Caco-2 (cell line): ENCODE measurements around the gene SLC7A4. TPM values are rescaled to one million over a fixed set of nuclear protein-coding genes. Genes with fewer than 3 reads are reported as not detected.
"Not testable (repeated sequence)": the region's sequence is repeated elsewhere in the genome, so short reads cannot be mapped to it uniquely, and the experiment has no call there.

Source experiments
- BruUV-seq: library from RNA; stranded (reverse); fragments of 400-500 nt; replicated peaks from 2 replicates; lab custom pipeline; 2021; lab: Mats Ljungman, UMichigan
- CTCF ChIA-PET: fragments of 300-600 bp; sonication (Branson Sonifier 250); formaldehyde crosslinking; loops from one replicate; lab custom pipeline; 2022; ENCODE audit warnings: antibody characterized with exemption; lab: Charles Lee
- POLR2A ChIA-PET: fragments of 300-600 bp; sonication (Branson Sonifier 250); formaldehyde crosslinking; loops from one replicate; lab custom pipeline; 2022; ENCODE audit warnings: antibody characterized with exemption; lab: Charles Lee
- DNase-seq, 2 experiments: peaks; one replicate each; pipeline versions ENCODE4 v3.0.0 to v3.0.0-alpha.2; 2020 to 2022
- H3K27me3 ChIP-seq: replicated peaks from 2 replicates; pipeline ENCODE4 v1.6.0; 2011; ENCODE audit warnings: low read length; ENCODE audit not compliant: control insufficient read depth, insufficient read depth
- H3K36me3 ChIP-seq: 2 replicates; pipeline ENCODE4 v1.5.1; 2011; ENCODE audit warnings: low read length; ENCODE audit not compliant: control insufficient read depth, insufficient read depth
- H3K4me1 ChIP-seq: fragments of 250-450 bp; sonication (Bioruptor Pico); 2 replicates; pipeline ENCODE4 v1.5.1; 2020; ENCODE audit warnings: mild to moderate bottlenecking
- H3K4me3 ChIP-seq: 2 replicates; pipeline ENCODE4 v1.5.1; 2011; ENCODE audit warnings: low read depth, mild to moderate bottlenecking, control low read depth, low read length
- H3K9me3 ChIP-seq: fragments of 250-450 bp; sonication (Bioruptor Pico); 2 replicates; pipeline ENCODE4 v1.5.1; 2020; ENCODE audit warnings: mild to moderate bottlenecking, moderate library complexity
- H3K27ac Mint-ChIP-seq: one replicate; pipeline ENCODE4 v1.8.0; 2022; ENCODE audit warnings: mixed read lengths; ENCODE audit not compliant: unreplicated experiment
- H3K27me3 Mint-ChIP-seq: one replicate; pipeline ENCODE4 v1.8.0; 2022; ENCODE audit warnings: mixed read lengths; ENCODE audit not compliant: insufficient read depth, unreplicated experiment
- H3K36me3 Mint-ChIP-seq: one replicate; pipeline ENCODE4 v1.8.0; 2022; ENCODE audit warnings: mild to moderate bottlenecking, mixed read lengths; ENCODE audit not compliant: insufficient read depth, unreplicated experiment
- H3K4me1 Mint-ChIP-seq: one replicate; pipeline ENCODE4 v1.8.0; 2022; ENCODE audit warnings: low read depth, mixed read lengths; ENCODE audit not compliant: unreplicated experiment
- H3K4me3 Mint-ChIP-seq: one replicate; pipeline ENCODE4 v1.8.0; 2022; ENCODE audit warnings: mild to moderate bottlenecking, moderate library complexity, mixed read lengths; ENCODE audit not compliant: unreplicated experiment
- H3K9me3 Mint-ChIP-seq: one replicate; pipeline ENCODE4 v1.8.0; 2022; ENCODE audit warnings: mixed read lengths; ENCODE audit not compliant: unreplicated experiment
- intact Hi-C: fragments of 100-400 bp; cut with micrococcal nuclease; formaldehyde crosslinking; loops from one replicate; pipeline ENCODE4 v1.10.0; 2022; ENCODE audit not compliant: unreplicated experiment
- total RNA-seq: library from RNA; stranded (reverse); gene quantifications from 2 replicates; pipeline ENCODE4 v1.2.3, GENCODE V29; 2022
- TF ChIP-seq, protein P1 (sequence below), 2 experiments: fragments of 200-600 bp in 1 of 2; IDR thresholded peaks; 1 replicate in 1 of 2; 2 replicates in 1 of 2; pipeline versions ENCODE4 v1.5.1 to v1.8.0; 2011 to 2022; ENCODE audit warnings: antibody characterized with exemption in 1 of 2, control low read depth in 1 of 2, inconsistent platforms in 1 of 2, low read depth in 1 of 2, low read length in 1 of 2, mild to moderate bottlenecking in 1 of 2, moderate library complexity in 1 of 2; ENCODE audit not compliant: insufficient read depth in 1 of 2, severe bottlenecking in 1 of 2, unreplicated experiment in 1 of 2

SLC7A4 gene
- total RNA-seq, 1 experiment from 2014 or later: 1.9 TPM

GRCh38 chr22:21073023-21073422 lies 40.7 kb upstream of the SLC7A4 start:
- H3K4me3 Mint-ChIP-seq: no peak overlapping the region
- H3K36me3 Mint-ChIP-seq: no peaks in the 10 kb centered on the region
- Histone ChIP-seq H3K4me3 (no peak overlapping the region), H3K36me3 (no peaks in the 10 kb centered on the region), H3K4me1 (no peaks in the 10 kb centered on the region), H3K27me3 (no peaks in the 10 kb centered on the region), H3K9me3 (no peaks in the 10 kb centered on the region)
- intact Hi-C loops: no loop called here
- no peak for DNase-seq
- no TSS peak for BruUV-seq
- TF ChIP-seq, protein P1, sequence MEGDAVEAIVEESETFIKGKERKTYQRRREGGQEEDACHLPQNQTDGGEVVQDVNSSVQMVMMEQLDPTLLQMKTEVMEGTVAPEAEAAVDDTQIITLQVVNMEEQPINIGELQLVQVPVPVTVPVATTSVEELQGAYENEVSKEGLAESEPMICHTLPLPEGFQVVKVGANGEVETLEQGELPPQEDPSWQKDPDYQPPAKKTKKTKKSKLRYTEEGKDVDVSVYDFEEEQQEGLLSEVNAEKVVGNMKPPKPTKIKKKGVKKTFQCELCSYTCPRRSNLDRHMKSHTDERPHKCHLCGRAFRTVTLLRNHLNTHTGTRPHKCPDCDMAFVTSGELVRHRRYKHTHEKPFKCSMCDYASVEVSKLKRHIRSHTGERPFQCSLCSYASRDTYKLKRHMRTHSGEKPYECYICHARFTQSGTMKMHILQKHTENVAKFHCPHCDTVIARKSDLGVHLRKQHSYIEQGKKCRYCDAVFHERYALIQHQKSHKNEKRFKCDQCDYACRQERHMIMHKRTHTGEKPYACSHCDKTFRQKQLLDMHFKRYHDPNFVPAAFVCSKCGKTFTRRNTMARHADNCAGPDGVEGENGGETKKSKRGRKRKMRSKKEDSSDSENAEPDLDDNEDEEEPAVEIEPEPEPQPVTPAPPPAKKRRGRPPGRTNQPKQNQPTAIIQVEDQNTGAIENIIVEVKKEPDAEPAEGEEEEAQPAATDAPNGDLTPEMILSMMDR (IDR thresholded peaks at IDR 0.05; ENCODE audit: insufficient read depth in 1 of 2, low read depth in 1 of 2, low read length in 1 of 2, severe bottlenecking in 1 of 2, unreplicated experiment in 1 of 2): no peak
- CTCF ChIA-PET: no interaction called here
- no peaks in the 10 kb centered on the region for H3K27me3 Mint-ChIP-seq
- peaks cover 9% of the 10 kb centered on the region for H3K9me3 Mint-ChIP-seq
- no peaks in the 10 kb centered on the region for H3K4me1 Mint-ChIP-seq
- POLR2A ChIA-PET: no interaction called here
- no peak overlapping the region for H3K27ac Mint-ChIP-seq

GRCh38 chr22:21071796-21072195 lies 39.4 kb upstream of the SLC7A4 start:
- H3K4me1 ChIP-seq, H3K27ac Mint-ChIP-seq, H3K27me3 Mint-ChIP-seq, intact Hi-C loops, H3K27me3 ChIP-seq, H3K4me1 Mint-ChIP-seq, H3K36me3 Mint-ChIP-seq, H3K9me3 Mint-ChIP-seq, BruUV-seq, POLR2A ChIA-PET, H3K4me3 Mint-ChIP-seq, H3K36me3 ChIP-seq, H3K9me3 ChIP-seq, DNase-seq, CTCF ChIA-PET, H3K4me3 ChIP-seq: not testable (repeated sequence)

DNA sequence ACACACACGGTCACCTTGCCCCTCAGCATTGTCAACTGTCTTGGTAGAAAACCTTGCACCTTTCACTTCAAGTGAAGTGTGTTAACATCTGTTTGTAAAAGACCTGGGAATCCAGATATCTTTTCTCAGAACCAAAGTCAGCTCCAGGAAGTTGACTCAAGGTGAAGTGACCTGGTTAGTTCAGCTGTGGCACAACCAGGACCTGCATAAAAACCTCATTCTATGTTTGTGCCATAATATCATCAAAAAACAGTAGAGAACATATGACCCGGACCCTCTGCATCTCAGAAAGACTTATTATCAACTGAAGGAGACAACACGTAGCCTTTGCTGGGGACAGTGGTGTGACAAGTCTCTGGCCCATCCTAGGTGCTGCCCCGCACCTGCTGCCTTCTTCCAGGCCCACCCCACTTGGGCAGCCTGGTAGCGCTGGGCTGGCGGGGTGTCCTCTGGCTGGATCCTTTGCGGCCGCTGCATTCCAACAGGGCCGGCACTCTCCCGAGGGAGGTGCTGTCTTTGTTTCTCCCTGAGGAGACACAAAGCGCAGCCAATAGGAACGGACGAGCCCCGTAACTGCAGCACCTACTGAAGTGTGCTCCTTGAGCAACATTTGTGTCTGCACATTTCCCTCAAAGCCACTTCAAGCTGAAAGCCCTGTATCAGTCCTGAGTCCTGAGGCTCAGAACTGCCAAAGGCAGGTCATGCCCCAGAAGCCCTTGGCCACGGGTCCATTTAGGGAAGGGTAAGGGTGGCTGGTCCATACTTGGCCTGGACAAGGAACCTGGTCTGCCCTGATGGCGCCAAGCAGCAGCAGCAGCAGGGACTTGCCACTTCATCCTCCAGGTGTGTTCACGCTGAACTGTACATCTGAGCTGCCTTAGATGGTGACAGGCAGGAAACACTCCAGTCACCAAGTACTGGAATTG lies 38.6 kb upstream of the SLC7A4 start:
- TF ChIP-seq, protein P1 (IDR thresholded peaks at IDR 0.05; ENCODE audit: insufficient read depth in 1 of 2, low read depth in 1 of 2, low read length in 1 of 2, severe bottlenecking in 1 of 2, unreplicated experiment in 1 of 2): no peak
- Mint-ChIP-seq H3K36me3 (no peaks in the 10 kb centered on the region), H3K9me3 (peaks cover 9% of the 10 kb centered on the region), H3K27me3 (no peaks in the 10 kb centered on the region), H3K27ac (no peak overlapping the region), H3K4me1 (no peaks in the 10 kb centered on the region), H3K4me3 (no peak overlapping the region)
- Histone ChIP-seq H3K4me3 (no peak overlapping the region), H3K9me3 (no peaks in the 10 kb centered on the region), H3K36me3 (no peaks in the 10 kb centered on the region), H3K4me1 (no peaks in the 10 kb centered on the region), H3K27me3 (no peaks in the 10 kb centered on the region)
- no peak for DNase-seq
- no TSS peak for BruUV-seq
- CTCF ChIA-PET: no interaction called here
- POLR2A ChIA-PET: no interaction called here
- intact Hi-C loops: no loop called here
